HUES48 (cell line): ENCODE results near the gene SLIT1.

Experiments used
- H3K27ac ChIP-seq: one replicate; pipeline ENCODE4 v1.7.0; 2013; ENCODE audit warnings: low read depth, low read length, inconsistent platforms
- H3K27me3 ChIP-seq: 2 replicates; pipeline ENCODE4 v1.6.1; 2013; ENCODE audit warnings: mild to moderate bottlenecking, low read length; ENCODE audit not compliant: control insufficient read depth, insufficient read depth
- H3K36me3 ChIP-seq: 2 replicates; pipeline ENCODE4 v1.6.1; 2013; ENCODE audit warnings: low read length; ENCODE audit not compliant: control insufficient read depth, insufficient read depth
- H3K4me1 ChIP-seq: 2 replicates; pipeline ENCODE4 v1.6.1; 2013; ENCODE audit warnings: mild to moderate bottlenecking, low read length; ENCODE audit not compliant: control insufficient read depth, insufficient read depth
- H3K4me3 ChIP-seq: 2 replicates; pipeline ENCODE4 v1.5.1; 2013; ENCODE audit warnings: mild to moderate bottlenecking, low read depth, low read length
- H3K9ac ChIP-seq: 2 replicates; pipeline ENCODE4 v1.6.1; 2013; ENCODE audit warnings: mild to moderate bottlenecking, low read depth, low read length, moderate library complexity
- H3K9me3 ChIP-seq: 2 replicates; pipeline ENCODE4 v1.6.1; 2013; ENCODE audit warnings: low read length; ENCODE audit not compliant: control insufficient read depth, insufficient read depth

SLIT1 gene

DNA sequence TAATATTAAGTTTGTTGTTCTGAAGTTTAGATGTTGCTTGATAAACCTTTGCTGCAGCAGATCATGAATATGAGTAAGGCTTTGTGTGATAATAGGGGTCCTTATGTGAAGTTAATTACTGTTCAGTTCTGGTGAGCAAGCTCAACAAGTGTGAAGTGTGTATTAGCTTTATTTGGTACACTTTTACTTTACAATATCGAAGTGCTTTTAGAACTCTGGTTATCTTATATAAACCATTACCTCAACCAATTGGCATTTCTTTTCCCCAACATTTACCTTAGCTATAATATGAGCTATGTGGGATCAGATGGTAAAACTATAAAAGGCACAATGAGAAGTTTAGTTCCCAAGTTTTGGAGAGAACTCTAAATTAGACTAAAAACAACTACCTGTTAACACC, 226.0 kb downstream of the SLIT1 start:
- H3K9ac ChIP-seq, result no peak overlapping the region
- peaks cover 32% of the 10 kb centered on the region for H3K36me3 ChIP-seq
- H3K4me1 ChIP-seq, result no peaks in the 10 kb centered on the region
- no peak overlapping the region for H3K4me3 ChIP-seq
- H3K27me3 ChIP-seq, result no peaks in the 10 kb centered on the region
- H3K9me3 ChIP-seq, result no peaks in the 10 kb centered on the region
- no peak overlapping the region for H3K27ac ChIP-seq

DNA sequence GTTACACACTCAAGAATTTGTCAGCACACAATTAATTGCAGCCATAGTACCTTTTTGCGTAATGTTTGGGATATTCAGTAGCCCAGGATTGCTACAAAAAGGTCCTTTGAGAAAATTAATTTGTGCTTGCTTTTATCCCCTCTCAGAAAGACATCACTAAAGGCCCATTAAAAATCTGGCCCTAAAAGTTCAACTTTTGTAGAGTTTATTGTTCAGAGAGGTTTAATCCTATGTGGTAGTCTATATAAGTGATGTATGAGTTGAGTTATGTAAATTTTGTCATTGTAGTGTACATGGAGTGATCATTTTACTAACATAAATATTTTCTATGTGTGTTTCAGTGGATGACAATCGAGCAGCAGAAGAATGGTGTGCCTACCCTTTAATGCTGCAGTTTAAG, 227.7 kb downstream of the SLIT1 start:
- Histone ChIP-seq H3K9ac (no peak overlapping the region), H3K36me3 (peaks cover 38% of the 10 kb centered on the region), H3K27me3 (no peaks in the 10 kb centered on the region), H3K9me3 (no peaks in the 10 kb centered on the region), H3K27ac (no peak overlapping the region), H3K4me3 (no peak overlapping the region), H3K4me1 (no peaks in the 10 kb centered on the region)

DNA sequence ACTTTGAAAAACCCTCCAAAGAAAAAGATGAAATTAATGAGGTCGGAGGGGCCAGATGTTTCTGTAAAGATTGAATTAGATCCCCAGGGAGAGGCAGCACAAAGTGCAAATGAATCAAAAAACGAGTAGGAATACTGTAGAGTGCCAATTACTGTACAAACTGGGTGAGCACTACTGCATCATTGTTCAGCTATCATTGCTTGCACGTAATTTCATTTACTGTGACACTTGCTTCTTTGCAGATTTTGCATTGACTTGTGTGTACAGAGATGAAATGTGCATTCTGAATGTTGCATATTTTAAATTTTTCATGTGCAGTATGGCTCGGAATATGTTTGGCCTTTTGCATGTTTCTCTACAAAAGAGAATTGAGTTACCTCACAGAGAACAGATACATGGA, 230.0 kb downstream of the SLIT1 start:
- no peaks in the 10 kb centered on the region for H3K9me3 ChIP-seq
- no peak overlapping the region for H3K27ac ChIP-seq
- H3K9ac ChIP-seq, result no peak overlapping the region
- H3K36me3 ChIP-seq, result peaks cover 48% of the 10 kb centered on the region
- no peak overlapping the region for H3K4me3 ChIP-seq
- H3K4me1 ChIP-seq, result no peaks in the 10 kb centered on the region
- no peaks in the 10 kb centered on the region for H3K27me3 ChIP-seq

DNA sequence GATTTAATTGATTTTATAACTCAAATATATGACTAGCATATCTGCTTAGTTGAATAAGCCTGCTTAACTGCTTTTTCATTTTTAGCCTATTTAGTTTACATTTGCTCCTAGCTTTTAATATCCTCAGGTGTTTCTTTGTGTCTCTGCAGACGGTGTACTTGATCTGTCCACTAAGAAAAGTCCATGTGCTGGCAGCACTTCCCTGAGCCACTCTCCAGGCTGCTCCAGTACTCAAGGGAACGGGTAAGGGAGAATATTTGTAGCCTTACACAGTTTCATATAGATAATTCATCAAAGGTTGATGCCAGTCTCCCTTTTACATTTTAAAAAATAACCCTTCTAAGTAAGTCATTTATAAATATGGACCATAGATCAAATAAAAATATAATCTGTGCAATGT, 233.8 kb downstream of the SLIT1 start:
- Histone ChIP-seq H3K4me3 (no peak overlapping the region), H3K36me3 (peaks cover 53% of the 10 kb centered on the region), H3K27me3 (no peaks in the 10 kb centered on the region), H3K27ac (no peak overlapping the region), H3K9ac (no peak overlapping the region), H3K9me3 (no peaks in the 10 kb centered on the region), H3K4me1 (no peaks in the 10 kb centered on the region)

DNA sequence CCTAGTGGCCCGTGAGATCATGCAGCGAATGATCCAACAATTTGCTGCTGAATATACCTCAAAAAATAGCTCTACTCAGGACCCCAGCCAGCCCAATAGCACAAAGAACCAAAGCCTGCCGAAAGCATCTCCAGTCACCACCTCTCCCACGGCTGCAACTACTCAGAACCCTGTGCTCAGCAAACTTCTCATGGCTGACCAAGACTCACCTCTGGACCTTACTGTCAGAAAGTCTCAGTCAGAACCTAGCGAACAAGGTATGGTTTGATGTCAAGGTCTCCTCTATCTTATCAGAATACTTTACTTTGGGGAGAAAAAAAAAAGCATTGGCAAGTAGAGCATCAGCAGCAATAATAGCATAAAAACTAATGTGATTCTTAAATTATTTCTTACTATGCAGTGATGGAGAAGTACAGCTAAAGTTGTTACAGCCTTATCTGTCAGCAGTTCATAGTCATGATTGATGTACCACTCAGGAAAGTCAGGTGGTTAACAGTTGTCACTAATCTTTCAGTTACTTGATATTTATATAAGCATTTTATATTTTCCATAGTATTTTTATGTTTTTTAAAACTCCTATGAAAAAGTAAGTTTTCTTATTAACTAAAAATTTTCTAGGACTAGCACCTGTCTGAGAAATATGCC, 236.6 kb downstream of the SLIT1 start:
- H3K9me3 ChIP-seq, result no peaks in the 10 kb centered on the region
- H3K36me3 ChIP-seq, result peaks cover 32% of the 10 kb centered on the region
- no peaks in the 10 kb centered on the region for H3K4me1 ChIP-seq
- no peak overlapping the region for H3K27ac ChIP-seq
- H3K4me3 ChIP-seq, result no peak overlapping the region
- no peak overlapping the region for H3K9ac ChIP-seq
- no peaks in the 10 kb centered on the region for H3K27me3 ChIP-seq
